Hematopoietic multipotent progenitor cell treated with erythropoietin and hydrocortisone succinate and interleukin-3 and kit ligand, for 6 days (in vitro differentiated cells): ENCODE measurements around the gene EEFSEC.
A peak's percentile ranks its signal among the peaks of the same experiment; 100 is the strongest.

Experiments used
- DNase-seq: peaks from one replicate; pipeline ENCODE4 v3.0.0-alpha.2; 2015

The EEFSEC gene

GRCh38 chr3:128402319-128402718, 249.0 kb downstream of the EEFSEC start:
- DNase-seq: no peak

GRCh38 chr3:128402998-128403397, 249.7 kb downstream of the EEFSEC start:
- no peak for DNase-seq

- no peak for DNase-seq
Observed at GRCh38 chr3:128404276-128405068, 251.2 kb downstream of the EEFSEC start.

DNA sequence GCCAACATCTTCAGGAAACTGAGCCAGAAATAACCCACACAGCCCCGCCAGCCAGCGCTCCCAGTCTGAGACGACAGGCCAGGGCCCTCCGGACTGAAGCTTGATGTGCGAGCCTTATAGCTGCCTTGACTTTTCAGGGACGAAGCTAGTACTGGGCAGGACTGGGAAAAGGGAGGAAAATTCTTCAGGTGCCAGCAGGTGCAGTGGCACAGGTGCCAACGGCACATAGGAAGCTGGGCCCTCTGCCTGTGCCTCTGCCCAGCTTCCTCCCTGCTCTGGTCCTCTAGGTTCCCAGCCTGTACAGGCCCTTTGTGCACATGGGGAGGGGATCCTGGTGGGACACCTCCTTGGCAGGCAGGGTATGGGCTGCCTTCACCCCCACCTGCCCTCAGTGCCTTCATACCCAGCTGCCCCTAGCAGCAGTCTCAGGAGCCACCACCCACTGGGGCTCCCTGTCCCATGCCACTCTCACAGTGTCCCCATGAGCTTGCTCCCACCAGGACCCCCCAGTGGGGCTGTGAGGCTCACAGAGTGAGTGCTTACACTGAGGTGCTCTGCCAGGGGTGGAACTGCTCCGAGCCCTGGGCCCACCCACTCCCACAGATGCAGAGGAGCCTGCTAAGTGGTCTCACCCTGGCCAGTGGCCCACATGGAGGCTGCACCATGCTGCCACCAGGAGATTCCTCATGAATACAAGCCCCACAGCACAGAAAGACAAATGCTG, 252.4 kb downstream of the EEFSEC start:
- no peak for DNase-seq

GRCh38 chr3:128407247-128407646, 254.0 kb downstream of the EEFSEC start:
- DNase-seq: no peak

DNA sequence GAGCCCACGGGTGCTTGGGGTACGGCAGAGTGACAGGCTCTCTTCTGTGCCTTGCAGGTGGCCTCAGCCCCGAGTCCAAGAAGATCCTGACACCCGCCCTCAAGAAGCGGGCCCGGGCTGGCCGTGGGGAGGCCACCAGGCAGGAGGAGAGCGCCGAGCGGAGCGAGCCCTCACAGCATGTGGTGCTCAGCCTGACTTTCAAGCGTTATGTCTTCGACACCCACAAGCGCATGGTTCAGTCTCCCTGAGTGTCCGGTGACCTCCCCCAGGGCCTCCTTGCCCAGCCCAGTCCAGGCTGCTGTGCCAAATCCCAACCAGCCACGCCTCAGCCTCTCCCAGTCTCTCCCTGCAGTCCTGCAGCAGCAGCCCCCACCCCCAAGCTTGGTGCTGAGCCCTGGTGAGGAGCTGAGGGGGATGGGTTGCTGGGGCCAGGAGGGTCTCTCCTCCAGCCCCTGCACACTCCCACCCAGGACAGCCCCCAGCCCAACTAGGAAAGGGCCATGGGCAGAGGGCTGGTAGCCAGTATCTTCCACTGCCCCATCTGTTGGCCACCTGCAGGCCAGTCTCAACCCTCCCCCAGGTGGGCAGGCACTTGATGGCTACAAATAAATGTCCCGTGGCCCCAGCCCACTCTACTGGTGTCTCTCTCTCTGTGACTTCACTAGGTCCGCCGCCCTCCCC, 254.9 kb downstream of the EEFSEC start:
- no peak for DNase-seq

DNA sequence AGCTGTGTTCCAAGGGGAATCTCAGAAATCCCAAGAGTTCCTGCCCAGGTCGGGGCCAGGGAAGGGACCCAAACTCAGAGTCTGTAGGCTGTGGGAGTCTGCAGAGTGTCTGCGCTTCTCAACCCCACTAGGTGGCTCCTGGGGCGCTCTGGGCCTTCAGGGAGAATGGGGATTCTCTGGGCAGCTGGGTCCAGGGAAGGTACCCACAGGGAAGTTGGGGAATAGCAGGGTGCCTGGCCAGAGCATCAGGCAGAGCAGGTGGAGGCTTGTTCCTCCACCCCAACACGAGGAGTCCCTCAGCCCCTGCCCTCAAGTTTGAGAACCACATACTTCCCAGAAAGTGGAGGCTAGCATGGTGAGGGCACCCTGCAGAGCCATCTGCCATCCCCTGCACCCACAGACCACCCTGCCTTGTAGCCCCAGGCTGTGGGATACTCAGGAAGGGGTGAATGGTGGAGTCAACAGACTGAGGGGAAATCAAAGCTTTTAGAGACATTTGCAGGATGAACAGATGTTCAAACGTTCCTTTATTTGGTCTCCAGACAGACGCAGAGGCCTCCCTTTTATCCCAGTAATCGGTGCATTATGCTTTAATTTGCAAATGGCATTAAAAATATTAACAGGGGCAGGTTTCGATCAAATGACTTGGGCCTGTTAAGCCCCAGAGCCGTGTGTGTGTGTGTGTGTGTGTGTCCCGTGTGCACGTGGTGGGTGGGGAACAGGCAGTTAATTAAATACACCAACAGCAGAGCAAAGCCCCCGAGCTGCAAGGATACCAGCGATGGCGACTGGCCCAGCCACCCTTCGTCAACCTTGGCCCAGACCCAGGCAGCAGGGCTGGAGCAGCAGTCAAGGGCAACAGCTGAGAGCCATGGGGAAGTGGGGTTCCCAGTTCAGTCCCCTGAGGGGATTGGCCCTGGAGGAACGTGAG, 255.7 kb downstream of the EEFSEC start:
- no peak for DNase-seq

- DNase-seq: peak; percentile 41
Observed at GRCh38 chr3:128409624-128410581, 256.6 kb downstream of the EEFSEC start.

DNA sequence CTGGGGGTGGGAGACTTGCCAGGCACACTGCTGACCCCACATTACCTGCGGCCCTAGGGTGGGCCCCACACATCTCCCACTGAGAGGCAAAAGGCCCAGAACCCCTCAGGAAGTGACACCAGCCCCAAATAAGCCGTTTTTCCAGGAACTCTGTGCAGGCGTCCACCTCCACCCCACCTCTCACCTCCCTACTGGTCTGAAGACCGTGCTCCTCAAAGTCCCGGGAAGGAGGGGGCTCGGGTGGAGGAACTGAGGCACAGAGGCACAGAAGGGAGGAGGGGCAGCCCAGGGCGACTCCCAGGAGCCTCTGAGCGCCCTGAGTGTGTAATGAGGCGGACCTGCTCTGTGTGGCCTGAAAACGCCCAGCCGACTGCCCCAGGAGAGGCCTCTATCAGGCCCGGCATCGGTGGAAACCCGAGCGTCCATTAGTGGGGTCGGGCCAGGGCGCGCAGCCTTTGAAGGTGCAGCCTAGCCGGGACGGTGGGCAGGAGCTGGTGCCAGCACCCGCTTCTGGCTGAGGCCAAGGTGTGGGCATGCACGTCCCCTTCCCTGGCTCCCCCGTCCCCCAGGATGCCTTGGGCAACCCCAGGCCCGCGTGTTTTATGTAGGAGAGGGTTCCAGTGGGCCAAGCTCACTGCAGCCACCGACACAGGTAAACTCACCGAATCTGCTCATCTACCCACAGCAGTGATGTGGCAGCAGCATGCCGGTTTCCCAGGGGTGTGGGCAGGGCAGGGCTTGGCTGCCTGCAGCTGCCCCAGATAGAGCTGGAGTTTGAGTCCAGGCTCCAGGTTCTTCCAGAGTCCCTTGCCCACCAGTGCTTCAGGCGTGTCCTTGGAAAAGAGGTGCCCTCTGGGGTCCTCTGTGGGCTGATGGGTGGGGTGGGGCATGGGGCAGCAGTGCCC, 257.6 kb downstream of the EEFSEC start:
- DNase-seq: no peak

DNA sequence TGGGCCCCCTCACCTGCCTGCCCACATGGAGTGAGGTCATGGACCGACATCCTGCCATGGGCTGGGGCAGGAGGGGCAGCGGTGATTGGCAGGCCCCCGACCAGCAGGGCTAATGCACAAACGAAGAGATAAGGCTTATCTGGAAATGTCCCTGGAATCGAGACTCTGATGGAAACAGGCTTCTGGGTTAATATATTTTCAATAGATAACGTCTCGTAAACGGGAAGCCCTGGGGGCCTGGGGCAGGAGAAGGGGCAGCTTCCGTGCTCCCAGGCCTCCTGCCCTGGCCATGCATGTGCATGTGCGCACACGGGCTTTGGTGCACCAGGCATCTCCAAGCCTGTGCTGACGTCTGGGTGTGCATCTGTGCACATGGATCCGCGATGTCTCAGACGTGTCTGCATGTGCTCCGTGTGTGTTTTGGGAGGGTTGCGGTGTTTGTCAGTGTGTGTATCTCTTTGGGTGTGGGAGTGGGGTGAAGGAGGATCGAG, 258.3 kb downstream of the EEFSEC start:
- peak; percentile 37 for DNase-seq

GRCh38 chr3:128412180-128413002, 259.1 kb downstream of the EEFSEC start:
- DNase-seq: peak; percentile 54

GRCh38 chr3:128413003-128413370, 259.7 kb downstream of the EEFSEC start:
- no peak for DNase-seq

DNA sequence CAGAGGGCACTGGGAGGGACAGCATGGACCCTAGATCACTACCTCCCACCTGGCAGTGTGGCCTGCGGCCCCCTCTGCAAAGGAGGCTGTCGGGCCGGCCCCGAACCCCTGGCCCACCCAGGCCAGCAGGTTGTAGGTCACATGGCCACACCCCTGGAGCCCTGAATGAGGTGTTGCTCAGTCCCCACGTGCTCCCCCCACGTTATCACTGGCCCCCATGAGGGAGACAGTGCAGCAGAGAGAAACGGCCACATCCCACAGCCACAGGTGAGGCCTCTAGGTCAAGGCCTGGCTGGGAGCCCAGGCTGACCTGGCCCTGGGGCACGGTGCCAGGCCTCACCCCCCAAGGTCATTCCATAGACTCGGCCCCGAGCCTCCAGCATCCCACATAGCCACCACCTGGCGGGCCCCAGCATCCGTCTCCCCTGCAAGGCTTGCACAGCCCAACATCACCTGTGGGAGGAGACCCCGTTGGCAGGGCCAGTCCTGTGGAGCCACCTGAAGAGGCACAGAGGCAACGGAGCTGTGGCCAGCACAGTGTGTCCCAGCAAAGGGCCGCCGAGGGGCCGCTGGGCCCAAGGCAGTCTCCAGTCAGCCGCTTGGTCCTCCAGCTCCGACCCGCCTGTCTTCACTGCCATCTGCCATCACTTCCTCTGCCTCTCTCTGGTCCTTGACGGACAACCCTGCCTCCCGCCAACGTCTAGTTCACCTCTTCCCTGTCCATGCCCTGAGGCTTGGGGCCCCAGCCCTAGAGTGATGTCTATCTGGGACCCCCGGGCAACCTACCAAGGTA, 260.3 kb downstream of the EEFSEC start:
- DNase-seq: no peak

GRCh38 chr3:128415200-128415772, 262.0 kb downstream of the EEFSEC start:
- peak; percentile 81 for DNase-seq

DNA sequence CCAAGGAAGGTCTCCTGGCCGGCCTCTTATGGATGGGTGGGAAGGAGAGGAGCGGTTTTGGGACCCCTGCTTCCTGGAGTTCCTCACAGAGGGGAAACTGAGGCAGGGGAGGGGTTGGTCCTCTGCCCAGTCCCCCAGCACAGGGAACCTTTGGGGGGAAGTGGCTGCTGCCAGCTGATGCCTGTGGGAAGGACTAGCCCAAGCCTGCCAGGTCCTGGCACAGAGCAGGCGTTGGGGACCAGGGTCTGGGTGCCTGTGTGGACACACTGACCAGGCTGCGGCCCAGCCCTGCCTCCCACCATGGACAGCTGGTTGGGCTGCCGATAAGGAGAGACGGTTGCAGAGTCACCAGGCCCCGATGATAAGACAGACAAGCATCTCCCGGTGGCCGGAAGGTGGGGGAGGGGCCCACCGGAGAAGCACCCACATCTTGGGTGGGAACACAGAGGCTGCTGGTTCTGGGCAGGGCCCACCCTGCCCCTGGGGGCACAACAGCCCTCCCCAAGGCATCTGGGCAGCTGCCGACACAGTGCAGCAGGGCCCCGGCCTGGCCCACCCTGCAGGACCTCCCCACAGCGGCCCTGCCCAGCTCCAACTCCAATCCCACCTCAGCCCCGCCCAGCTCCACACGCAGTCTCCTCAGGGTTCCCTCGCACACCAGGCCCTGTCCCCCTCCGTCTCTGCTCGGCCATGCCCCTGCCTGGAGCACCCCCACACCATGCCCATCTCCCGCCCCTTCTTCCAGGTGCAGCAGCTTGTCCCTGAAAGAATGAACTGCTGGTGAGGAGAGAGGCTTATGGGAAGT, 262.7 kb downstream of the EEFSEC start:
- peak; percentile 77 for DNase-seq

DNA sequence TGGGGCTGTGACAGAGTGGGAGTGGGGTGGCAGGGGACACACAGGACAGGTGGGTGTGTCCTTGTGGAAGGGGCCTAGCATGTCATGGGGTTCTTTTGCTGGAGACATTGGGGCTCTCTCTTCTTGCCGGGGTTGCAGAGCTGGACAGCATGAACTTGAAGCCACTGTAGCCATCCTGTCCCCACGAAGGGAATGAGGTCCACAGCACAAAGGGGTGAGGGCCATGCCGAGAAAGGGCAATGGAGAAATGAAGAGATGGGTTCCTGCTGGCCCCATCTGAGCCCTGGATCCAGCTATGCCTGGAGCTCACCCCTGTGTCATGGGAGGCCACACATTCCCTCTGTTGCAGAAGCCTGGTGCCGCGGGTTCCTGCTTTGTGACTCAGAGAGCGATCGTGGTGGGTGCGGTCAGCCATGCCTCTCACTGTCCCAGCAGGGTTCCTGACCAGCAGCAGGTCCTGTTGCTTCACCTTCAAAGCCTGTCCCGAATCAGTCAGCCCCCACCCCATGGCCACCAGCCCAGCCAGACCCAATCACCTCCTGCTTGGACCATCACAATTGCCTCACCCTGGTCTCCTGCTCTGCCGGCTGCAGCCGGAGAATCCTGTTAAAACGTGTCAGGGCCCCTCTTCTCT, 263.4 kb downstream of the EEFSEC start:
- peak; percentile 70 for DNase-seq

GRCh38 chr3:128418900-128419299, 265.6 kb downstream of the EEFSEC start:
- no peak for DNase-seq
